COLO829 (cell line): ENCODE data around the gene GOLGA8T.
"Not testable (repeated sequence)": the region's sequence is repeated elsewhere in the genome, so short reads cannot be mapped to it uniquely, and the experiment has no call there.

Experiments used
- DNase-seq: peaks from one replicate; pipeline ENCODE4 v3.0.0; 2012; ENCODE audit warnings: low spot score

The GOLGA8T gene, protein sequence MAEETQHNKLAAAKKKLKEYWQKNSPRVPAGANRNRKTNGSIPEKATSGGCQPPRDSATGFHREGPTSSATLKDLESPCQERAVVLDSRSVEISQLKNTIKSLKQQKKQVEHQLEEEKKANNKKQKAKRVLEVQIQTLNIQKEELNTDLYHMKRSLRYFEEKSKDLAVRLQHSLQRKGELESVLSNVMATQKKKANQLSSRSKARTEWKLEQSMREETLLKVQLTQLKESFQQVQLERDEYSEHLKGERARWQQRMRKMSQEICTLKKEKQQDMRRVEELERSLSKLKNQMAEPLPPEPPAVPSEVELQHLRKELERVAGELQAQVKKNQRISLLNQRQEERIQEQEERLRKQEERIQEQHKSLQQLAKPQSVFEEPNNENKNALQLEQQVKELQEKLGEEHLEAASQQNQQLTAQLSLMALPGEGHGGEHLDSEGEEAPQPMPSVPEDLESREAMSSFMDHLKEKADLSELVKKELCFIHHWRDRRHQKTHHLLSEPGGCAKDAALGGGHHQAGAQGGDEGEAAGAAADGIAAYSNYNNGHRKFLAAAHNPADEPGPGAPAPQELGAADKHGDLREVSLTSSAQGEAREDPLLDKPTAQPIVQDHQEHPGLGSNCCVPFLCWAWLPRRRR

DNA sequence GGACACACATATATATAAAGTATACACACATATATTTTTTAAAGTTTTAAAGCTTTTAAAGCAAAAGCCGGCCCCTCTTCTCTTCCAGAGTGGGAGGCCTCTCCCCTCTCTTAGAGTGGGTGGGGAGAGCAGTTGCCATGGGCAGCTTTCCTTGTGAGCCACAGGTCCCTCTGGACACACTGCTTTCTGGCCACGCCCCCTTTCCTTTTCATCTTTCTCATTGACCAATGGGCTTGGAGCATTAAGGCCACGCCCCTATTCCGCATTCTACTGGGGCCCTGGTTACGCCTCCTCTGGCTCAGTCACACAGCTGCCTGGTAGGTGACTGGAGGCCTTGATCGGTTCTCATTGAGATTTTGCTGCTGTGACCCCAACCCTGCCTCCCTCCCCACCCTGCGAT, at the start of gene GOLGA8T:
TSS of gene GOLGA8T (plus strand) at position 301 of the 400 bp plus-strand sequence. CDS start at position 399, 98 bp downstream.
- not testable (repeated sequence) for DNase-seq

DNA sequence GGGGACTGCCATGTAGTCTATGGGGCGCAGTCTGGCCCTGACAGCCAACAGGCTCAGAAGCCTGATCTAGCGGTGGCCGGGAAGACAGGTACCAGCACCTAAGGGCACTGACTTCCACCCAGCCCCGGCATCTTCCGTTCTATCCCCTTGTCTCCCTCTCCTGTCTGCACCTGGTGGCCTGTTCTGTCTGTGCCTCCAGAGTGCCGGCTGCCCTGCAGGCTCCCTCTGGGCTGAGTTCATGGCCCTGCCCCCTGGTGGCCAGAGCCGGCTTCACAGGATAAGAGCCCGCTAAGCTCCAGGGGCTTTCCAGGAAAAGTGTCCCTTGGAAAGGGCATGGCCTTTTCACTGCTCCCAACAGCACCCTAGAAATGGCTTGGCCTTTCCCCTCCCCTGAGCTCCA, 37.0 kb upstream of the GOLGA8T start:
- not testable (repeated sequence) for DNase-seq

DNA sequence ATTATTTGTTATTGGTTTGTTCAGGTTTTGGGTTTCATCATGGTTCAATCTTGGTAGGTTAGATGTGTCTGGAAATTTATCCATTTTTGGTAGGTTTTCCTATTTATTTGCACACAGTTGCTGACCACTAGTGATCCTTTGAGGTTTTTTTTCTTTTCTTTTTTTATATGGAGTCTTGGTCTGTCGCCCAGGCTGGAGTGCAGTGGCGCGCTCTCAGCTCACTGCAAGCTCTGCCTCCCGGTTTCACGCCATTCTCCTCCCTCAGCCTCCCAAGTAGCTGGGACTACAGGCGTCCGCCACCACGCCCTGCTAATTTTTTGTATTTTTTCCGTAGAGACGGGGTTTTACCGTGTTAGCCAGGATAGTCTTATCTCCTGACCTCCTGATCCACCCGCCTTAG, 32.0 kb upstream of the GOLGA8T start:
- DNase-seq, result not testable (repeated sequence)

DNA sequence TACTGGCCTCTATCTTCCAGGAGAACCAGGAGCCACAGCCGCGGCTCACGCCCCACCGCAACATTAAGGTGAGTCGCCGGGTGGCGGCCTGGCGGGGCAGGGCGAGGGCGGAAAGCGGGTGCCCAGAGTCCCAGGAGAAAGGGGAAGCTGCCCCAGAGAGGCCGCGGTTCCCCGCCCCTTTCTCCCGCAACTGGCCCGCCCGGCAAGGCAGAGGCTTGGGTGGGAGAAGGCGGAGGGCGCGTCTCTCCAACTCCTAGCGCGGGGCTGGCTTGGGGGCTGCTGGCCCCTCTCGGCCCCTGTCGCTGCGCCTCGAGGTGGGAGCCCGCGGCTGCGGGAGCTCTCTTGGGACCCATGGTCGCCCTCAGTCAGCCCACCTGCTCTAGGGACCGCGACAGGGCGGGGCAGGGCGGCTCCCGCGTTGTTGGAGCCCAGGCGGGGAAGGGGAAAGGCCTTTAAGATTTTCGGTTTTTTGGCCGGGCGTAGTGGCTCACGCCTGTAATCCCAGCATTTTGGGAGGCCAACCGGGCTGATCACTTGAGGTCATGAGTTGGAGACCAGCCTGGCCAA, 30.8 kb upstream of the GOLGA8T start:
- DNase-seq, result not testable (repeated sequence)

DNA sequence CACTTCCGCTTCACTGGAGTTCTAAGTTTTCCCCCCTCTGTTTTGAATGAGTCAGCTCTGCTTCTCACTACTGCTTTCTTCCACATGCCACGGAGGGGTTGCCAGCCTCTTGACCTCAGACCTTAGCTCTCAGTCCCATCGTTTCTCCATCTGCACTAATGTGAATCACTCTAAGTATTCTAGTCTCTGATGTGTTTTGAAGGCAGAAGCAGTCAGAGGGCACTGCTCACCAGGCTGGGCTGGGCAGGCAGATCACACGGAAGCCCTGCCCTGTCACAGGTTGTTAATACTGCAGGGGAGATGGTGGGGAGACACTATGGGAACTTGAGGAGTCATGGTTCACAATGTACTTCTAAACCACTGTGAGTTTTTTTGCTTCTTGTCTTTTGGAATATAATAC, 24.3 kb upstream of the GOLGA8T start:
- not testable (repeated sequence) for DNase-seq

DNA sequence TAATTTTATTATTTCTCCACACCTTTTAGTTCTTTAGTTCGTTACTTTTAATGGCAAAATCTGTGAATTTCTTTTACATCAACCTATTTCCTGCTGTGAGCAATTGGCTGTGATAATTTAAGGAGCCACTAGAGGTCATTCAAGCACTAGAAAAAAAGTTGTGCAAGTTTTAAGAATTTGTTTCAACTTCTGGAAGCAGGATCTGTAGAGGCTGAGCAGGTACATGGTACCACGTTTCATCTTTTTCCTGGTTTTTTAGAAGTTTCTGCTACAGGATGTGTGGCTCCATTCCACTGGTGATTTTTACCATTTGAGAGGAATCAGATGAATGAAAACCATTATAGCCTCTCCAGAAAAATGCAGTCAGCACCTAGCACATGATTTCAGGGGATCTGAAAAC, 4.8 kb upstream of the GOLGA8T start:
- not testable (repeated sequence) for DNase-seq

DNA sequence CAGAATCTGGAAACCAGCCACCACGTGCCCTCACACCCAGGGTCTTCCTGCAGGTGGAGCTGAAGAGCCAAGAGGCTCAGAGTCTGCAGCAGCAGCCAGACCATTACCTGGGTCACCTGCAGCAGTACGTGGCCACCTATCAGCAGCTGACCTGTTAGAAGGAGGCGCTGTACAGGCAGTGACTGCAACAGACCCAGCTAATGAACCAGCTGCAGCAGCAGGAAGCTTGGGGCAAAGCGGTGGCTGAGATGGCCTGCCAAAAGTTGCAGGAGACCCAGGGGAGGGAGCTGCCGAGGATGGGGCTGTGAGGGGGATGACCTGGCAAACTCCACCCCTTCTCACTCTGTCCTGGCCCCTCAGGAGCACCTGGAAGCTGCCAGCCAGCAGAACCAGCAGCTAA, 8.4 kb downstream of the GOLGA8T start:
- not testable (repeated sequence) for DNase-seq

DNA sequence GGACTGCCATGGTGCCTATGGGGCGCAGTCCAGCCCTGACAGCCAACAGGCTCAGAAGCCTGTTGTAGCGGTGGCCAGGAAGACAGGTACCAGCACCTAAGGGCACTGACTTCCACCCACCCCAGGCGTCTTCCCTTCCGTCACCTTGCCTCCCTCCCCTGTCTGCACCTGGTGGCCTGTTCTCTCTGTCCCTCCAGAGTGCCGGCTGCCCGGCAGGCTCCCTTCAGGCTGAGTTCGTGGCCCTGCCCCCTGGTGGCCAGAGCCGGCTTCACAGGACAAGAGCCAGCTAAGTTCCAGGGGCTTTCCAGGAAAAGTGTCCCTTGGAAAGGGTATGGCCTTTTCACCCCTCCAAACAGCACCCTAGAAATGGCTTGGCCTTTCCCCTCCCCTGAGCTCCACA, 15.0 kb downstream of the GOLGA8T start:
- DNase-seq, result not testable (repeated sequence)

DNA sequence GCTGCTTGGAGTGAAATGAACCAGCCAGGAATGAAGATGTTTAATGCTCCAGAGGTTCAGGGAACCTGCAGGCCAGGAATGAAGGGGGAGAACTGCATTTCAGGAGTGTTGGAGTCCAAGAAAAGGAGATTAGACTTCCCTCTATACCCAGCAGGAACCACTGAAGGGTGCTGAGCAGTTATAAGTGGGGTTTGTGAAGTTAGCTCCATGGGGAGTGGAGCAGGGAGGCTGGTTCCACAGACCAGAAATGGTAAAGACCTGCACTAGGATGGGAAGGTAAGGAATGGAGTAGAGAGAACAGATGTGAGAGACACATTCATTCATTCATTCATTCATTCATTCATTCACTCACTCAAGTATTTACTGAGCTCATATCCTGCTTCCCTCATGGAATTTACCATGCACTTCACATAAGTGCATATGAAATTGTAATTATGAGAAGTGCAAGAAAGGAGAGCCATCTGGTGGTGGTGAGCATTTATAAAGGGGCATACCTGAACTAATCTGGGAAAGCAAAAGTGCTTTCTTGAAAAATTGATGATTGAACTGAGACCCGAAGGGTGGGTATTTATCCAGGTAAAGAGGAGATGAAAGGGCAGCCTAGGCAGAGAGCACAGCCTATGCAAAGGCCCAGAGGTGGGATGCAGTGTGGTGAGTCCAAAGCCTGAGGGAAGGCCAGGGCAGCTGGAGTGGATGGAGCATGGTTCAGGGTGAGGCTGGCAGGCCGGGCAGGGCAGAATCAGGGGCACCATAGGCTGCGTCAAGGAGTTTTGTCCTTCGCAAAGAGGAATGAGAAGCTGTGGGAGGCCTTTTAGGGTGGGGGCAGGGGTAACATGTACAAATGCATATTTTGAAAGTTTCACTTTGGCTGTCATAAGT, 27.9 kb downstream of the GOLGA8T start:
- not testable (repeated sequence) for DNase-seq

DNA sequence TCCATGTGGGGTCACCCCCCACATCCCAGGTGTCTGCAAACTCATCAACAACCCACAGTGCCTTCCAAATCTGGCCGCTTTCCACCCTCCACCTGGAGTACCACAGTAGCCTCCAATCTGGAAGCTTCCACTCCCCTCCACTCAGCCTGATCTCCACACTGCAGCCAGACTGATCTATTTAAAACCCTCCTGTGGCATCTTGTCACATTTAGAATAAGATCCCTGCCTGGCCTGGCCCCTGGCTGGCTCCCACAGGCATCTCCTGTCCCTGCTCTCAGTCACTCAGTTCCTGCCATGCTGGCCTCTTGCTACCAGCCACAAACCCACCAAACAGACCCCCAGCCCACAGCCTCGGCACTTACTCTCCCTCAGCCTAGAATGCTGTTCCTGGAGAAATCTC, 28.9 kb downstream of the GOLGA8T start:
- not testable (repeated sequence) for DNase-seq

DNA sequence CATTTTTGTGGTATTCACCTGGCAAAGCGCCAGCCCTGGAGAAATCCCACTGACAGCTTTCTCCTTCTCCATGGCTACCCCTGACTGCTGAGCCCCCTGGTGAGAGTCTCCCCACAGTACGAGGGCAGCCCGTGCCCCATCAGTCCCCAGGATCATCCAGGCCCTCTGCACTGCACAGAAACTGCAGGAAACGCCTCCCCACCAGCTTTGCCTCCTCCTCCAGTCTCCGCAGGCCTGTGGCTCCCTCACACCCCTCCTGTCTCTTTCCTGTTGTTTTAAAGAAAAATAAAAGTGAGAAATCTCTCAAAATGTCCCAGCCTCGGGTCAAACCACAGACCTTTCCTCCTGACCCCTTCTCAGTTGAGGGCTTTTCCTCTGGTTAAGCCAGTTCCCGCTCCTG, 29.4 kb downstream of the GOLGA8T start:
- DNase-seq, result not testable (repeated sequence)

DNA sequence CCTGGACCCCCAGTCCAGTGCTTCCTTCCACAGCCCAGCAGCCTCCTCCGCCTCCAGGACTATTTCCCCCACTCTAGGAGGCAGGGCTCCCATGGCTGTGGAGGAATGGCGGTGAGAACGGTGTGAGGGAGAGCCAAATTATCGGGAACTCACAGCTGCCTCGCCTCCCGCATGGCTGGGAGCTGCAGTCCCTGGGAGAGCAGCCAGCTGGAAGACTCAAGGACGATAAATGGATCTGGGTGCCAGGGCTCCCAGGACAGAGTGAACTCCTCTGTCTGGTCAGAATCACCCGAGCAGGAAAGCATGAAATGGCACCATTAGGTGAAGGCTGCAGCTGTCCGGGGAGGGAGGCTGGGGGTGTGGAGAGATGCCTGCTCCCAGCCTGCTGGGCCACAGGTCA, 32.6 kb downstream of the GOLGA8T start:
- DNase-seq, result not testable (repeated sequence)

DNA sequence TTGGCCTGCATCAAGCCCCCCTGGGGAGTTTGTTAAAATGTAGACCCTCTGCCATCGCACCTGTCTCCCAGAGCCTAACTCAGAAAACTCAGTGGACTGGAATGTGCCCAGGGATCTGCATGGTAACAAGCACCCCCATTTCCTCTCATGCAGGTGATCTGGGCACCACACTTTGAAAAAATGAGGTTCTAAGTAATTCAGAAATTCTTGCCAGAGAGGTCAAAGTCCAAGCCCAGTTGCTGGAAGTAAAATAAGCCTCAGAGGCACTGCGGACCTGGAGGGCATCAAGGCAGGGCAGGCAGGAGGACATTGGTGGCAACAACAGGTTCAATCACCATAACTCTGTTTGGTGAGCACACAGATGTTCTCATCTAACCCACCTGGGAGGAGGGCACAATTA, 33.0 kb downstream of the GOLGA8T start:
- not testable (repeated sequence) for DNase-seq

DNA sequence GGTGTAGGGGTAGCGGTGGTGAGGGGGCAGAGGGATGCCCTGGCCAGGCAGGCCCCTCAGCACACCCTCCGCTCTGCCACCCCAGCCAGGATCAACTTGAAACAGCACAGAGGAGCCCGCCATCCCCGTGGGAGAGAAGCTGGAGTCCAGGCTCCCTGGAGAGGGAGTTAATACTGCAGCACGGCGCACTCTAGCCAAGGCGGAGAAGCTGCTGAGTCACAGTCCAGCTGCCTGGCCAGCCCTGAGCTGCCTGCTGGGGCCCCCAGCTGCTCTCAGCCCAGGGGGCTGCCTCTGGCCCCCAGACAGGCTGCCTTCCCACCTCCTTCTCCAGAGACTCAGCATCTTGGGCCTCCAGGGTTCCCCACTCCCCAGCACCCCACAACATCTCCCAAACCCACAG, 36.6 kb downstream of the GOLGA8T start:
- DNase-seq, result not testable (repeated sequence)

DNA sequence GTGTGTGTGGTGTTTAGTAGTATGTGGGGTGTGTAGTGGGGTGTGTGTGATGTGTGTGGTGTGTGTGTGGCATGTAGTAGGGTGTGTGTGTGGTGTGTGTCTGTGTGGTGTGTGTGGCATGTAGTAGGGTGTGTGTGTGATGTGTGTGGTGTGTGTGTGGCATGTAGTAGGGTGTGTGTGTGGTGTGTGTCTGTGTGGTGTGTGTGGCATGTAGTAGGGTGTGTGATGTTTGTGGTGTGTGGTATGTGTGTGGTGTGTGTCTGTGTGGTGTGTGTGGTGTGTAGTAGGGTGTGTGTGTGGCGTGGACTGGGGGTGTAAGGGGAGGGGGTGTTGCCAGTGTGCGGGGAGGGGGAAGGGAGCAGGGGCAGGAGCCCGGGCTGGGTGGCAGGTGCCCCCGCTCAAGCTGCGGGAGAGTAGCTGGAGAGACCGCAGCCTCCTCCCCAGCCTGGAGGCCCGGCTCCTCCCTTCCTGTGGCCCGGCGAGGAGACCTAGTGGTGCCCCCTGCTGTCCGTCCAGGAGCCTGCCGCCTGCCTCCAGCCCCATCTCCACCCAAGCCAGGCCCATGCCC, 38.3 kb downstream of the GOLGA8T start:
- DNase-seq, result not testable (repeated sequence)

DNA sequence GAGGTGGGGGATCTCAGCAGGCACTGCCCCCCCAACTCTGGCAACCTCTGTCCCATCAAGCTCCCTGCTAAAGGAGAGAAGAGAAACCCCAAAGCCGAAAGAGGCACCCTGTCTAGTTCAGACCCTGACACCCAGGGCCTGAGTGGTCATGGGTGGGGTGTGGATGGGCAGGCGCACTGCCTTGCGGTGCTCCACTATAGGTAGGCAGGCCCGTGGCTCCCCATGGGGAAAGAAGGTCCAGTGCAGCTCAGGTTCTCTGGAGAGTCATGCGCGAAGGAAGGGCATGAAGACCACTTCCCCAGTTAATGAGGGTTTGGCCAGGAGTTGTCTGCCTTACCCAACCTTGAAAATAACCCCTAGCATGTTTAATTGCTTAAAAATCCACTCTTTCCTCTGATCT, 40.4 kb downstream of the GOLGA8T start:
- not testable (repeated sequence) for DNase-seq

DNA sequence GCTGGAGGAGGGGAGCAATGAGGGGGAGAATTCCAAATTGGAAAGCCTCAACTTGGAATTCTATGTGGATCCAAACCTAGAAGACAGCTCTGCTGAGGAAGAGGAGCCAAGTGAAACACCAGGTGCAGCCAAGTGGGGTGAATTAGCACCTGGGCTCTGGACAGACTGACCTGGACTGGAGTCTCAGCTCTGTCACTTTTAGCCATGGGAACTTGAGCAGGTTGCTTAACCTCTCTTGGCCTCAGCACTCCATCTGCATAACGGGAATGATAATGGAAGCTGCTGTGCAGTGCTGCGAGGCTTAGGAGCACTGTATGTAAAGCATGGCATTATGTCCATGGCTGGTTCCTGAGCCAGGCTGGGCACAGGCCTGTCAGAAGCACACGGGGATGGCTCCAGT, 41.8 kb downstream of the GOLGA8T start:
- DNase-seq, result not testable (repeated sequence)

DNA sequence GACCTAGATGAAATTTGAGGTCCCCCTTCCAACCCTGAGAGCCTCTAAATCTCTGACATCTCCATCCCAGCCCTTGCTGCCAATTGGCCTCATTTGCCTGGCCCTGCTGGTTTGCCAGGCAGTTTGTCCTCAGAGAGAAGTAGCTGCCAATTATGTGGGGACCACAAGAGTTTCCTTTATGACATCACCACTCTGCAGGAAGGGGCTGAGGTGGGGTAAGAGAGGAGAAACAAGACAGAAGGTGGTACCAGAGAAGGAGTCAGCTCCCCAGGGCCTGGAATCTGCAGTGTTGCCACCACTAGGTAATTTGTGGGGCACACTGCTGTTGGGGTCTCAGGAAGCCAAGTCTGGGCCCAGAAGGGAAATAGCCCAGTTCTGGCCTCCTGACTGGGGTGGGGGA, 45.0 kb downstream of the GOLGA8T start:
- not testable (repeated sequence) for DNase-seq

DNA sequence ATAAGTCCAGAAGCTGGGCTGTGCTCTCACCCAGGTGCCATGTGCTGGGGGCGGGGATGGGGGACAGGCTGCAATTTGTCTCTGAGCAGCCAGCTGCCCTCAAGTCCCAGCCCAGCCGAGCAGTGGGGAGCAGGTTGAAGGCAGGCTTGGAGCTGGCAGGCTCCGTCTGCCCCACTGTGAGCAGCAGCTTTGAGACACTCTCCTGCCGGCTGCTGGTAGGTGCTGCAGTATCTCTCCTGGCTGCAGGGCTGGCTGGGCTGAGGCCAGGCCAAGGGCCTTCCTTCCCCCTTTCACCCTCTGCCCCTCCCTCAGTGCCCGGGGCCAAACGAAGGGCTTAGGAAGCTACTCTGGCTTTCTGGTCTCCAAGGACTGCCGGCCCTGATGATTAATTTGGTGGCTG, 50.6 kb downstream of the GOLGA8T start:
- DNase-seq, result not testable (repeated sequence)

DNA sequence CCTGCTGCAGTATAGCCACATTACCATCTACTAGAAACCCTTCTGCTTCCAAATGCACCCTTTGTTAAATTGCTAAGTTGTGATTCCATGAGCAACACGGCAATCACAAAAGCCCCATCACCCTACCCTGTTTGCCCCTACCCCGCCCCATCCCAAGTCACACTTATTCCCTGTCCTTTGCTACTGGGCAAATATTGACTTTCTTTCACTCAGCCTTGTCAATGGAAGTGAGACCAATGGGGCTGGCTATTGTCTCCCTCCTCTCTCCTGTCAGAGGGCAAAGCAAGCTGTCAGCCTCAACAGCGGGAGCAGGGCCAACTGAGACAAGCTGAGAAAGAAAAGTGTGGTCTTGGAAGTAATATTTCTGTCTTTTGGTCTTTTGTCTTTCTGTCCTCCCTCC, 52.6 kb downstream of the GOLGA8T start:
- DNase-seq, result not testable (repeated sequence)

DNA sequence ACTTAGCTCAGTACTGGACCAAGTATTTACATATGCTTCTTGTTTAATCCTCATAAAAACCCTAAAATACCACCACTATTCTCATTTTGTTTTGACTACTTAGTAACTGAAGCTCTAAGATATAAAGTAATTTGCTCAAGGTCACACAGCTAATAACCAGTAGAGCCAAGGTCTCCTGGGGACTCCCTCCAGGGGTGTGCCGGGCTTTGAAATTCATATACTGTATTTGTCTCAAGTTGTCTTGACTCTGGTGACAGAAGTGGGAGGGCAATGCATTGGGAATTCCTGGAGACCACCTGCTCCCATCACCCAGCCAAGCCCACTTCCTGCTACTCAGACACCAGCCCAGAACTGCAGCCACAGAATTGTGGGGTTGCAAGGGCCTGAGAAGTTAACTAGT, 54.9 kb downstream of the GOLGA8T start:
- not testable (repeated sequence) for DNase-seq

DNA sequence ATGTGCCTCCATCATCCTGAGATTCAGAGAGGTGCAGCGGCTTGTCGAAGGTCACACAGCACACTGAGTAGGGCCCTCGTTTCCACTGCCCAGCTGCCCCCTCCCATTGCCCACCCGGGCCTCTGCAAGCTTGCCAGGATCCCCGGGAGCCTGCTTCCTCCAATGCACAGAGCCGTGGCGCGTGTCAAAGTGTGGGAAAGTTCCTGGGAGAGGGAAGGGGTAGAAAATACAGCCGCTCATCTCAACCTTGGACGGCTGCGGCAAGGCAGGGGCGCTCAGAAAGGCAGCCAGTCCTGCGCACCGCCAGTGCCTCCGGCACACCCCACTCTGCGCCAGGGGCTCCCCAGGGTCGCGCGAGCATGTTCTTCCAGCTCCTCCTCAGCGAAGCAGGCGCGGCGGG, 56.3 kb downstream of the GOLGA8T start:
- not testable (repeated sequence) for DNase-seq
